HepG2 (cell line): ENCODE results near the gene PAN3. TPM values are rescaled to one million over a fixed set of nuclear protein-coding genes. Genes with fewer than 3 reads are reported as not detected.

Source experiments
- ATAC-seq: fragments of 200-7000 bp; cut with Tn5 transposase; 3 replicates; pipeline ENCODE4 v1.9.1; 2020; ENCODE audit warnings: mild to moderate bottlenecking, moderate library complexity
- BruUV-seq: library from RNA; stranded (reverse); fragments of 400-500 nt; replicated peaks from 2 replicates; lab custom pipeline; 2021; lab: Mats Ljungman, UMichigan
- CTCF ChIA-PET: fragments of 300-600 bp; formaldehyde crosslinking; extraction: SDS; loops from one replicate; lab custom pipeline; 2021; ENCODE audit warnings: low total read pairs, inconsistent platforms, low intra/inter-chr PET ratio; lab: Yijun Ruan, JAX
- POLR2A ChIA-PET: fragments of 350-600 bp; sonication (Branson Sonifier 250); formaldehyde crosslinking; loops from one replicate; lab custom pipeline; 2020; ENCODE audit warnings: antibody characterized with exemption, inconsistent platforms; lab: Yijun Ruan, JAX
- DNase-seq: peaks from one replicate; pipeline ENCODE4 v3.0.0-alpha.2; 2015; ENCODE audit warnings: low spot score
- FAIRE-seq: peaks from 3 replicates; lab custom pipeline; 2011; peaks lifted over from hg19 to GRCh38; lab: Jason Lieb, UNC
- H2AFZ ChIP-seq: one replicate; pipeline ENCODE4 v1.6.1; 2011; ENCODE audit warnings: low read length, inconsistent platforms
- H3K27ac ChIP-seq: fragments of 300-600 bp; 3 replicates; pipeline ENCODE4 v1.8.0; 2011; ENCODE audit warnings: mixed run types, mild to moderate bottlenecking, mixed read lengths, low read length, inconsistent platforms; ENCODE audit not compliant: insufficient read depth; ENCODE audit errors: extremely low read length
- H3K27me3 ChIP-seq, 2 experiments: fragments of 200-600 bp in 1 of 2; 2 replicates in 1 of 2; 3 replicates in 1 of 2; pipeline versions ENCODE4 v1.6.0 to v1.8.0; 2011; ENCODE audit warnings: low read length in 2 of 2, mild to moderate bottlenecking in 2 of 2, moderate library complexity in 2 of 2, inconsistent platforms in 1 of 2; ENCODE audit not compliant: insufficient read depth in 2 of 2, control insufficient read depth in 1 of 2
- H3K36me3 ChIP-seq, 2 experiments: fragments of 200-600 bp in 1 of 2; replicated peaks in 1 of 2; 2 replicates in 1 of 2; 3 replicates in 1 of 2; pipeline versions ENCODE4 v1.5.1 to v1.8.0; 2011; ENCODE audit warnings: low read length in 2 of 2, inconsistent platforms in 1 of 2; ENCODE audit not compliant: insufficient read depth in 2 of 2, control insufficient read depth in 1 of 2
- H3K4me1 ChIP-seq: 2 replicates; pipeline ENCODE4 v1.5.1; 2012; ENCODE audit warnings: low read length, inconsistent platforms; ENCODE audit not compliant: insufficient read depth
- H3K4me2 ChIP-seq: 2 replicates; pipeline ENCODE4 v1.6.0; 2011; ENCODE audit warnings: low read depth, low read length, inconsistent platforms
- H3K4me3 ChIP-seq, 3 experiments: fragments of 200-600 bp in 1 of 3; sonication (generic), shearing (Covaris generic) in 1 of 3; replicated peaks in 1 of 3; 2 replicates each; pipeline ENCODE4 v1.5.1; 2011 to 2016; ENCODE audit warnings: low read length in 3 of 3, inconsistent platforms in 2 of 3, low read depth in 2 of 3, mild to moderate bottlenecking in 2 of 3, control low read depth in 1 of 3, mixed read lengths in 1 of 3; ENCODE audit not compliant: insufficient read depth in 1 of 3
- H3K79me2 ChIP-seq: one replicate; pipeline ENCODE4 v1.6.1; 2011; ENCODE audit warnings: low read length, inconsistent platforms; ENCODE audit not compliant: insufficient read depth
- H3K9ac ChIP-seq: 2 replicates; pipeline ENCODE4 v1.6.0; 2011; ENCODE audit warnings: mild to moderate bottlenecking, low read depth, low read length, inconsistent platforms; ENCODE audit not compliant: insufficient read depth
- H3K9me3 ChIP-seq: 2 replicates; pipeline ENCODE4 v1.5.1; 2012; ENCODE audit warnings: mild to moderate bottlenecking, low read length
- H4K20me1 ChIP-seq: 2 replicates; pipeline ENCODE4 v1.6.0; 2011; ENCODE audit warnings: inconsistent platforms, mild to moderate bottlenecking, low read length, moderate library complexity; ENCODE audit not compliant: insufficient read depth
- ARNT ChIP-seq: fragments of 450-650 bp; IDR thresholded peaks from 2 replicates; pipeline ENCODE4 v1.6.1; 2017
- CENPX ChIP-seq: sonication (generic); formaldehyde crosslinking; IDR thresholded peaks from 2 replicates; pipeline ENCODE4 v1.9.0; 2021; ENCODE audit warnings: mild to moderate bottlenecking, missing genetic modification reagents, moderate library complexity
- ETV5 ChIP-seq: IDR thresholded peaks from 2 replicates; pipeline ENCODE4 v1.6.1; 2018; ENCODE audit warnings: missing biosample characterization, missing genetic modification reagents, inconsistent platforms, borderline replicate concordance
- GATAD1 ChIP-seq: IDR thresholded peaks from 2 replicates; pipeline ENCODE4 v1.6.1; 2016; ENCODE audit warnings: missing genetic modification reagents, missing compliant biosample characterization
- MXD4 ChIP-seq: IDR thresholded peaks from 2 replicates; pipeline ENCODE4 v1.6.1; 2016; ENCODE audit warnings: mild to moderate bottlenecking, missing biosample characterization, missing genetic modification reagents
- SMC3 ChIP-seq: IDR thresholded peaks from 2 replicates; pipeline ENCODE4 v1.6.1; 2011; ENCODE audit warnings: low read length, improper control_type of control experiment
- ZNF143 ChIP-seq: sonication (generic); formaldehyde crosslinking; IDR thresholded peaks from 2 replicates; pipeline ENCODE4 v1.4.0; 2020; ENCODE audit warnings: missing genetic modification reagents
- ZNF232 ChIP-seq: sonication (generic); formaldehyde crosslinking; IDR thresholded peaks from 2 replicates; pipeline ENCODE4 v1.4.0; 2020; ENCODE audit warnings: missing genetic modification reagents, borderline replicate concordance
- ZNF563 ChIP-seq: sonication (generic); formaldehyde crosslinking; IDR thresholded peaks from 2 replicates; pipeline ENCODE4 v1.8.0; 2022; ENCODE audit warnings: mild to moderate bottlenecking, moderate library complexity, missing genetic modification reagents
- ZNF616 ChIP-seq: sonication (generic); formaldehyde crosslinking; IDR thresholded peaks from 2 replicates; pipeline ENCODE4 v1.5.0; 2020; ENCODE audit warnings: low read depth, mild to moderate bottlenecking, missing genetic modification reagents
- WGBS: methylation state at CpG from one replicate; pipeline ENCODE4 v1.1.6; 2017; ENCODE audit warnings: low lambda C conversion rate; 5-methylcytosine and 5-hydroxymethylcytosine counted together
- in situ Hi-C: cut with HindIII; loops from 2 replicates; pipeline ENCODE4 v1.10.0; 2017; ENCODE audit warnings: low pct_unique_long_range_greater_than_20kb; ENCODE audit not compliant: extremely low pct_ligation_motif_present
- intact Hi-C: fragments of 100-400 bp; cut with micrococcal nuclease; formaldehyde crosslinking; loops from one replicate; pipeline ENCODE4 v1.10.0; 2022; ENCODE audit not compliant: unreplicated experiment
- polyA plus RNA-seq, 8 experiments: library from polyadenylated mRNA; depleted of rRNA in 3 of 8; stranded (reverse) in 7 of 8; unstranded in 1 of 8; fragments of >200 nt; fragmentation: Illumina TruSeq in 4 of 8; extraction: Trizol in 4 of 8; gene quantifications; 2 replicates each; pipeline versions ENCODE4 v1.2.1 to v1.2.3, GENCODE V29; 2011 to 2016; ENCODE audit warnings: low read depth in 4 of 8, missing spikeins in 1 of 8, mixed read lengths in 1 of 8; ENCODE audit not compliant: insufficient read depth in 1 of 8
- total RNA-seq, 5 experiments: library from RNA; depleted of rRNA; stranded (reverse); fragments of >200 nt; fragmentation: Illumina TruSeq; extraction: Trizol; gene quantifications; 2 replicates each; pipeline ENCODE4 v1.2.3, GENCODE V29; 2016; ENCODE audit warnings: low read depth in 1 of 5

PAN3 gene
- total and polyA plus RNA-seq, 2 of the 13 experiments (the other 11 are each of a cell fraction or from before 2014, with no cell fraction given), result 9.7 to 10.6 TPM

DNA sequence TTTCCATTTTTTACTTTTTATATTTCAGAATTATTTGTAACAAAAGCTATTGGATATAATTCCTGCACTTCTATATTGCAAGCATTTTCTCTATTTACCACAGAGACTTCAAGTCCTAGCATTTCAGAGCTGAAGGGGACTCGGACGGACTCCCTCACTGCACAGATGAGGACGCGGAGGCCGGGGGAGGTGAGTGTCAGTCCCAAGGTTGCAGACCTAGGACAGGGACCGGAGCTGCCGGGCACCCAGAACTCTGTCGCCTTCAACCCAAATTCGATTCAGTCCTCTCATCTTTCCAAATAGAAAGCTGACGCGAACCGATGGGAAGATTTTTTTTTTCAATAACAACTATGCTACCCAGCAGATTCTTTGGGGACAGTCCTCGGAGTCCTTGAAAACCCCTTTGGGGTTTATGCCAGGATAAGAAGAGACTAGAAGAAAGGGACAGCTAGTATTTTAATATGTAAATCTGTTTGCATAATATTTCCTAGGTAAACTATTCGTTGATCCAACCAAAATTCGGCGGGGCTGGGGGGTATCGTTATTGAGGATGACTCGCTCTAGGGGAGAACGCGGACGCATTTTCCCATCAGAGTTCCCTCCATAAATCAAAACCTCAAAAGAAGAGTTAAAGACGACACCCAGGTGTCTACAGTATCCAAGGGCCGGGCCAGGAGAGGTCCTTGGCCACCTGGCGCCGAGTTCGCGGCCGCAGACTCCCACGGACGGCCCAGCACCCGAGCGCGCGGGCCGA lies 38.8 kb upstream of the PAN3 start:
- BruUV-seq, result no TSS peak
- Histone ChIP-seq H3K9ac (no peak overlapping the region), H3K27me3 (peaks cover 7 to 46% of the 10 kb centered on the region in 2 experiments; a peak in 4 of 5 replicates), H3K4me3 (peak overlapping the region in 2 of 3 experiments; percentile 34 to 58; a peak in 2 of 6 replicates), H3K79me2 (no peaks in the 10 kb centered on the region), H2AFZ (no peak overlapping the region), H3K4me2 (peak overlapping the region; percentile 53), H3K4me1 (no peaks in the 10 kb centered on the region; the same call in 1 of the 2 replicates), H3K27ac (no peak overlapping the region), H3K9me3 (no peaks in the 10 kb centered on the region), H4K20me1 (no peaks in the 10 kb centered on the region), H3K36me3 (no peaks in the 10 kb centered on the region)
- WGBS, result 40% methylated on average over 17 of the region's 35 CpGs
- in situ Hi-C loops, result no loop called here
- intact Hi-C loops, result no loop called here
- DNase-seq (no peak), FAIRE-seq (no peak), ATAC-seq (no peak; the same call in 2 of the 3 replicates)
- POLR2A ChIA-PET, result no interaction called here
- CTCF ChIA-PET, result no interaction called here
- TF ChIP-seq SMC3, result no peak
- no peak for TF ChIP-seq ZNF143 (CRISPR knock-in tag)
- no peak for TF ChIP-seq MXD4
- TF ChIP-seq ZNF232 (CRISPR knock-in tag), result no peak
- TF ChIP-seq ZNF563 (CRISPR knock-in tag), result no peak
- no peak for TF ChIP-seq GATAD1 (CRISPR knock-in tag)
- TF ChIP-seq CENPX (CRISPR knock-in tag), result no peak
- TF ChIP-seq ETV5 (CRISPR knock-in tag), result no peak
- no peak for TF ChIP-seq ZNF616 (CRISPR knock-in tag)
- TF ChIP-seq ARNT, result no peak
